ENCODE results near the gene SIGLEC14. TPM values are rescaled to one million over a fixed set of nuclear protein-coding genes. Genes with fewer than 3 reads are reported as not detected.
"Not testable (repeated sequence)": the region's sequence is repeated elsewhere in the genome, so short reads cannot be mapped to it uniquely, and the experiment has no call there.

SIGLEC14 gene
- total RNA-seq, 4 donors from 2014 or later = 0.98 to 4.6 (median 3.4) TPM; not detected in 1

GRCh38 chr19:51630315-51630714 is 16.3 kb downstream of the SIGLEC14 start, which contains the start of gene SIGLEC5:
Gene SIGLEC5 (minus strand): TSS chr19:51630401. CDS start chr19:51630335, 66 bp downstream.
- TF ChIP-seq, protein P1, sequence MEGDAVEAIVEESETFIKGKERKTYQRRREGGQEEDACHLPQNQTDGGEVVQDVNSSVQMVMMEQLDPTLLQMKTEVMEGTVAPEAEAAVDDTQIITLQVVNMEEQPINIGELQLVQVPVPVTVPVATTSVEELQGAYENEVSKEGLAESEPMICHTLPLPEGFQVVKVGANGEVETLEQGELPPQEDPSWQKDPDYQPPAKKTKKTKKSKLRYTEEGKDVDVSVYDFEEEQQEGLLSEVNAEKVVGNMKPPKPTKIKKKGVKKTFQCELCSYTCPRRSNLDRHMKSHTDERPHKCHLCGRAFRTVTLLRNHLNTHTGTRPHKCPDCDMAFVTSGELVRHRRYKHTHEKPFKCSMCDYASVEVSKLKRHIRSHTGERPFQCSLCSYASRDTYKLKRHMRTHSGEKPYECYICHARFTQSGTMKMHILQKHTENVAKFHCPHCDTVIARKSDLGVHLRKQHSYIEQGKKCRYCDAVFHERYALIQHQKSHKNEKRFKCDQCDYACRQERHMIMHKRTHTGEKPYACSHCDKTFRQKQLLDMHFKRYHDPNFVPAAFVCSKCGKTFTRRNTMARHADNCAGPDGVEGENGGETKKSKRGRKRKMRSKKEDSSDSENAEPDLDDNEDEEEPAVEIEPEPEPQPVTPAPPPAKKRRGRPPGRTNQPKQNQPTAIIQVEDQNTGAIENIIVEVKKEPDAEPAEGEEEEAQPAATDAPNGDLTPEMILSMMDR (IDR thresholded peaks at IDR 0.05; ENCODE audit: low read depth) = not testable (repeated sequence)

- TF ChIP-seq, protein P1 (IDR thresholded peaks at IDR 0.05; ENCODE audit: low read depth) = no peak
Observed at GRCh38 chr19:51628153-51628939, 18.3 kb downstream of the SIGLEC14 start.

DNA sequence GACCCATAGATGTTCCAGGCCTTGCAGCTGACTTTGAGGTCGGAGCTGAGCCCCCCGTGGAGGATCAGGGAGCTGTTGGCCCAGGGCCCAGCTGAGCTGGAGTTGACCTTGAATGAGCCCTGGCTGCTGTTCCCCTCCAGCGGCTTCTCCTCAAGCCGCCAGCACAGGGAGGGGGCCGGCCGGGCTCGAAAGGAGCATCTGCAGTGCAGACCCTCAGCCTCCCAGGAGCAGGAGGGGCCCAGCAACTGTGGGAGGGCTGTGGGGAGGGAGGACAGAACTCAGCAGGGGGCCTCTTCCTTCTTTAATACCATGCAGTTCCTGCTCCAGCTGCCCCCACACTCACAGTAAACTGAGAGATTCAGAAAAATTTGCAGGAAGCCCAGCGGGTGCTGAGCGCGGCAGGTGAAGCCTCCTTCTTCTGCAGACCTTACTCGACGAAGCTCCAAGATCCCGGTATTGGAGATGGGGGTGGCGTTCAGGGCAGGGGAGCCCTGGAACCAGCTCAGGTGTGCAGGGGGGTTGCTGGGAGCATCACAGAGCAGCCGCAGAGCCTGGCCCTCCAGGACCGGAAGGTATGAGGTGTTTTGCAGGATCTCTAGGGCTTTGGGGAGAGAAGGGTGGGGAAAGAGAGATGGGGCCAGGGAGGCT is 19.0 kb downstream of the SIGLEC14 start:
- TF ChIP-seq, protein P1 (IDR thresholded peaks at IDR 0.05; ENCODE audit: low read depth) = no peak

DNA sequence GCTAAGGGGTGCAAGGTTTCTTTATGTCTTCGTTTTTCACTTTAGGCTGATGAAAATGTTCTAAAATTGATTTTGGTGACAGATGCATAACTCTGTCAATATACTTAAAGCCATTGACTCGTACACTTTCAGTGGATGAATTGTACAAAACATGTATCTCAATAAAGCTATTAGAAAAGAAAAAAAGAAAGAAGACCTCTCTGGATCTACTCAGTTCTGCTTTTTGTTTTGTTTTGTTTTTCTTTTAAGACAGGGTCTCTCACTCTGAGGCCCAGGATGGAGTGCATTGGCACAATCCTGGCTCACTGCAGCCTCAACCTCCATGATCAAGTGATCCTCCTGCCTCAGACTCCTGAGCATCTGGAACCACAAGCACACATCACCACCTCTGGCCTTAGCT is 19.9 kb downstream of the SIGLEC14 start:
- TF ChIP-seq, protein P1 (IDR thresholded peaks at IDR 0.05; ENCODE audit: low read depth) = no peak

DNA sequence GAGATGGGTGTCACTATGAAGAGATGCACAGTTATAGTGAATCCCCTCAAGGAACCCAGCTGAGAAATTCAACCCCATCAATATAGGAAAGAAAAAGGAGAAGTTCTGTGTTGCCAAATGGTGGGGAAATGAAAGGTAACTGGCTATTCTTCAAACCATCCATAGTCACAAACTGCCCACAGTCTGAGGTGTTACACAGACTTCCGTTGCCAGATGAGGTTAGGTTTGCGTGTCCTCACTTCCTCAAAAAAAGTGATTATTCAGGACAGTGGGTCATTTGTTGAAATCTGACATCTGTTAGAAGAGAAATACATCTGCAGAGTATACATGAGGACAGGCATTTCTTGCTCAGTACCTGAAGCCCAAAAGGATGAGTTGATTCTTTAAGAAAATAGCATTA is 25.4 kb downstream of the SIGLEC14 start:
- TF ChIP-seq, protein P1 (IDR thresholded peaks at IDR 0.05; ENCODE audit: low read depth) = no peak

DNA sequence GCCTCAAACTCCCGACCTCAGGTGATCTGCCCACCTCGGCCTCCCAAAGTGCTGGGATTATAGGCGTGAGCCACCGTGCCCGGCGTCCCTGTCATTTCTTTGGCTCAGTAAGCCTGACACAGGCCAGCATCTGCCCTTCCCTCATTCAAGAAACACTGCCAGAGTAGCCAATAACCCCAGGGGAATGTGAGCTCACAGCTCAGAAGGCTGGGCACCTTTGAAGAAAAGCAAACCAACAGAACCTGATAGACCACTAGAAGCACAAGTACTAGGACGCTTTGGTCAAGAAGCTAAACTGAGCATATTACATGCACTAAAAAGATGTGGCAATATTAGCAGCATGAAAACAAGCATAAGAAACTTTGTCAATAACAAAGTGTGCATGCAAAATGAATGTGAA is 30.6 kb downstream of the SIGLEC14 start:
- TF ChIP-seq, protein P1 (IDR thresholded peaks at IDR 0.05; ENCODE audit: low read depth) = no peak

GRCh38 chr19:51614789-51615188 is 31.8 kb downstream of the SIGLEC14 start:
- TF ChIP-seq, protein P1 (IDR thresholded peaks at IDR 0.05; ENCODE audit: low read depth) = no peak

Measured in subcutaneous adipose tissue (tissue), 4 donors.